Measurements from ENCODE around the gene CAPSL. TPM values are rescaled to one million over a fixed set of nuclear protein-coding genes. Genes with fewer than 3 reads are reported as not detected.
"Not testable (repeated sequence)": the region's sequence is repeated elsewhere in the genome, so short reads cannot be mapped to it uniquely, and the experiment has no call there.

Gene CAPSL
- total RNA-seq (2014; rRNA removed; shearing (Covaris generic)): 3.4 and 5.1 TPM in 2 replicates

DNA sequence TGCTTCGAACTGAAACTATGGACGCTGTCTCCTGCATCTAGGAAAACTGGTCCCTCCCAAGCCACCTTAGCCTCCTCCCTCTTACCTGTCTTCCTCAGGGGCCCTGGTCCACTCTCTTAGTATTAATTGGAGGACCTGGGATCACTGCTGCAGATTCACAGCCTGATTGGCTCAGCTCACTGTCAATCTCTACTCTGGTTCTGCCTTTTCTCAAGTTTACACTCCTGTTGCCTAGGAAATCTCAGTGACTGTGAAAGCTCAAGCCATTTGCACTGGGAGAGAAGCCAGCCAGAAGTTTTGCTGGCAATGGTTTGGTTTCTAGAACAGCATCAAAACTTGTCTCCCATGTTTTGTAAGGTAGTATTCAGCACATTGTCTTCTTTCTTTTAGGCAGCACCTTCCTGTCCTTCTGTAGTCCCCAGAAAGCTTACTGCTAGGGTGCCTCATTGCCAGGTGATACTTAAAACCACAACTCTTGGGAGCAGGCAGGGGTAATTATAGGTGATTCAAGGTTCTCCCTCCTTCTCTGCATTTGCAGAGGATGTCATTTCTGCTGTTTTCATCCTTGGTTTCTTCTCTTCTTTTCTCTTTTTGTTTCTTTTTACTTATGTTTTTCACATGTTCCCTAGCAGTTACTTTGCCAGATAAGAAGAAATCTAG is at the start of gene CAPSL:
Gene CAPSL (minus strand): TSS at position 55 of the 660 bp plus-strand sequence. CDS start 17,502 bp downstream, outside the sequence.
- peak; percentile 55 for DNase-seq (ENCODE audit: low spot score)

DNA sequence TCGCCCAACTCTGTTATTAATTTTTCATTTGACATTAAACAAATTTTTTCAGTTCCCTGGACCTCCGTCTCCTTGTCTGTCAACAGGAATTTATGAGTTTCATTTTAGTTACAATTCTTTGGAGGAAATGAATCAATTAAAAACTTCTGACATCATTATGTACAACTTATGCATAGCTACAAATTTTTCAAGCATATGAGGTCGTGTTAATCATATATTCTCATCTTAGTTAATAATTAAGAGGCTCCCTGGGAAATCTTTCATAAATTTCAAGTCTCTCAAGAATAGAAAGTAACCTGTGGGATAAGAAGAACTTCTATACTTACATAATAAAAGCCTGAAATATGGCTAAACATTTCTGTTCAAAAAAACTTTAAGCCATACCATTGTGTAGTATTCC is 49.4 kb upstream of the CAPSL start:
- DNase-seq (ENCODE audit: low spot score): no peak

DNA sequence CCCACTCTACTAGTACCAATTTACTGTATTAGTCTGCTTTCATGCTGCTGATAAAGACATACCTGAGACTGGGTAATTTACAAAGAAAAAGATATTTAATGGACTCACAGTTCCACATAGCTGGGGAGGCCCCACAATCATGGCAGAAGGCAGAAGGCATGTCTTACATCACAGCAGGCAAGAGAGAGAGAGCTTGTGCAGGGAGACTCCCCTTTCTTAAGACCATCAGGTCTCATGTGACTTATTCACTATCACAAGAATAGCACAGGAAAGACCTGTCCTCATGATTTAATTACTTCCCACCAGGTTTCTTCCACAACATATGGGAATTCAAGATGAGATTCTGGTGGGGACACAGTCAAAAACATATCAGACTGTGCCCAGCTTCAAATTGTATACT is 41.3 kb upstream of the CAPSL start:
- no peak for DNase-seq (ENCODE audit: low spot score)

DNA sequence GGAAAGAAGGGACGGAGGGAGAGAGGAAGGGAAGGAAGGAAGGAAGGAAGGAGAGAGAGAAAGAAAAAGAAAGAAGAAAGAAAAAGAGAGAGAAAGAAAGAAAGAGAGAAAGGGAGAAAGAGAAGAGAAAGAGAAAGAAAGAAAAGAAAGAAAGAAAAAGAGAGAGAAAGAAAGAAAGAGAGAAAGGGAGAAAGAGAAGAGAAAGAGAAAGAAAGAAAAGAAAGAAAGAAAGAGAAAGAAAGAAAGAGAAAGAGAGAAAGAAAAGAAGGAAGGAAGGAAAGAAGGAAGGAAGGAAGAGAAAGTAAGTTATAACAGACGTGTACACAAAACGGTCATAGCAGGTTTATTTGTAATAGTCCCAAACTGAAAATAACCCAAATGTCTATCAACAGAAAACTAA is 38.4 kb upstream of the CAPSL start:
- not testable (repeated sequence) for DNase-seq (ENCODE audit: low spot score)

DNA sequence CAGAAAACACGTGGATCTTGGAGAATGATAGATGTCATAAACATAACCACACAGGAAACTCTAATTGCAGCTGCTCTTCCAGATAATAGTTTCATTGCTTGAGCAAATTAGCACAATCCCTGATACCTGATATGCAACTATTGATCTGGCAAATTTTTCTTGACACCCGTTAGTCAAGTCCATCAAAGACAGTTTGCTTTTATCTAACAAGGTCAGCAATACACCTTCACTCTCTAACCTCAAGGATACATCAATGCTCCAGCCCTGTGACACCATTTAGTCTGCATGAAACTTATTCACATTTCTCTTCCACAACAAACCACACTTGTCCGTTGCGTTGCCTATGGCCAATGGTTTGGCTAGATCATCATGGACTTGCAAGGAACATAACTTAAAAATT is 36.1 kb upstream of the CAPSL start:
- DNase-seq (ENCODE audit: low spot score): no peak

DNA sequence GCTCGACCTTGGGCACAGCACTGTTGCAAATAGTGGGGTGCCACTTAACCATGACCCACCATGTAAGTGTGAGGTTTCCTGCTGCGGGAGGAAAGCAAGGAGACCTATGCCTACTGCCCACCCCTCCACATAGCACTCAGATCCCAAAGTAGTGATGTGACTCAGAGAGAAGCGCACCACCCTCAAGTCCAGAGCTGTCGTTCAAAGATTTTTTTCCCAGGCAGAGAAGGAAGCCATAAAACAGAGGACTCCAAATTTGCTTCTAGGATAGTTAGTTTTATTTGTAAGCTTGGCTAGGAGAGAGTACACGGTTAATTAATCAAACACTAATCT is 33.4 kb upstream of the CAPSL start:
- no peak for DNase-seq (ENCODE audit: low spot score)

DNA sequence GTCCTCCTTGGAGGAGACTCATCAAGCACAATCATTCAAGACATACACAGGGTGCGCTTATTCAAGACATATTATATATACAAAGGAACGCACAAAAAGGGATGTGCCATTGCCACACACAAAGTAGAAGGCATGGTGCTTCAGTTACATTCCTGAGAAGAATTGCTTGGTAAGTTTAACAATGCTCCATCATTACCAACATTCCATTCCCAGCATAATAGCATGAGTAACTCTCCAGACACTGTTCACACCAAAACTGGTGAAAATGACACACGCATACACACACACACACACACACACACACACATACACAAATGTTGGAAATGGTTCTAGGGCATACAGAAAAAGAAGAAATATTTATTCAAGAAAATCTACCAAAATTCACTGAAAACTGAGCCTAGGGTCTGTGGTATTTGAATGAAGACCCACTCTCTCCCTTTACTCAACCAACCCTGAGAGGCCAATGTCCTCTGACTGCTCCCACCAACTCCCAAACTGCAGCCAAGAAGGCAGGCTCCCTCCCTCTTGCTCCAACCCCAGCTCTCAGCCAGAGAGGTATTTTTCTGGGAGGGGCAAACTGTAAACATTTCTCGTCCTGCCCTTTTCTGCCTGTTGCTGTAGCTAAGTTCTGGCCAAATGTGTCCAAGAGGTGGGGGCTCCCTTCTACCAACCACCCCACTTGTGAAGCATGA is 32.9 kb upstream of the CAPSL start:
- no peak for DNase-seq (ENCODE audit: low spot score)

DNA sequence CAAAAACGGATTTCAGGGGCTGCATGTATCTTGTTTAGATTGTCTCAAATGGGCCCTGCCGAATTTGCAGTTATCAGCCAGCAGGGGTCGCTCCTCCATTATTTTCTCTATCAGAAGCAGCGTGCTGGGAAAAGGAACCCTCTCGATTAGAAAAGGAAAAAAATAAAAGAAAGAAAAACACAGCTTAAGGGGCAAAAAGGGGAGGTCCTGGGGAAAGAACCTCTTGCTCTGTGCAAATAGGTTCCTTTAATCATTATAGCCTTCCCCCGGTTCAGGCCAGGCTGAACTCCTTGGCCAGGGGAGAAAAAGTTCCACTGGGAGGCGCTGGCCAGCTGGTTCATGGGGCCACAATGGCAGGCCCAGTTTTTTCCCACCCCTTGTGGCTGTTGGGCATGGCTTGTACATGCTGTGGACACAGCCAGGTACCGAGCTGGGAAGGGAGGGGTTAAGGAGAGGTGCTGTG is 25.0 kb upstream of the CAPSL start:
- peak; percentile 26 for DNase-seq (ENCODE audit: low spot score)

DNA sequence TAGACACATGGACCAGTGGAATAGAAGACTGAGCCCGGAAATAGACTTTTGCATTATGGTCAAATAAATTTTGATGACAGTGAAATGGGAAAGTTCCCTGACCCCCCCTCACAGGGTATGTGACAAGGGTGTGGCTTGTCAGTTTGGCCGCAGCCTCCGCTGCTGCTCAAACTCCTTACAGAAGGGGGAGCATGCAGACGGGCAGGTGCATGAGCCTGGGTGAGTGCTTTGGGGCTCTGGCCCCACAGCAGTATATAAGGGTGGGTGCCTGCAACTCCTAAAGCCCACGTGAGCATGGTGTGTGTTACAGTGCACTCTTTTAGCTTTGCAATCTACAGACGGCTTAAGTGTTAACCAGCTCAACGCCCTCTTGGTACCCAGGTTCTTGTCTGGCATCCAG is 21.9 kb upstream of the CAPSL start:
- DNase-seq (ENCODE audit: low spot score): no peak

DNA sequence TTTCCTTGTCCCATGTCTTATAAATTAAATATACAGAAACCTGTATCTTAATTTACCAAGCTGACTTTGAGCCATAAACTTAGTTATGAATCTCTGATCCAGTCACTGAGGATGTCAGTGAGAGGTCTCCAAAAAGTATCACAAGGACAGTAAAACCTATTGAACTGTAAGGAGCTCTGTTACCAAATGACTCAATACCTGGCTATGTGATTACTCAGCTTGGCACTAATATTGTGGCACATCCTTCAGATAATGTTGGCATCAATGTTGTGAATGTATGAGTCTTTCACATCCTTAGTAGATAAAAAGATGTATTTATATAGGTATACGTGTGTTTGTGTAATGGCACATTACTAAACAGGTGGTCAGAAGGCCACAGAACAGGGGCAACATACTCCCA is 18.0 kb upstream of the CAPSL start:
- peak; percentile 11 for DNase-seq (ENCODE audit: low spot score)

DNA sequence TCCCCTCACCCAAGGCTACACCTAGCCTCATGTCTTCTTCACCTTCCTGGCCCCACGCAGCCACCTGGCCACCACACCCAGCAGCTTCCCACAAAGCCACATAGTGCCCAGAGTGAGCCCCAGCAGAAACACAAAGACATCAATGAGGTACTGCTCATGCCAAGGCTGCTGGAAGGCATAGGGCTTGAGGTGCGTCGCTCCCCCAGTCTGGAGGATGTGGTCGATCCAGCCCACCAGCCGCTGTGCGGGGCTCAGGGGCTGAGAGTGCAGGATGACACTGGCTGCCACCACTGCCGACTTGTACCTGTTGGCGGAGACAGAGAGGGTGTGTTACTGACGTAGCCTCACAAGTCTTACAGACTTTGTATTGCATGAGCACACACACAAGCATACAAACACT is 15.8 kb upstream of the CAPSL start:
- DNase-seq (ENCODE audit: low spot score): no peak

DNA sequence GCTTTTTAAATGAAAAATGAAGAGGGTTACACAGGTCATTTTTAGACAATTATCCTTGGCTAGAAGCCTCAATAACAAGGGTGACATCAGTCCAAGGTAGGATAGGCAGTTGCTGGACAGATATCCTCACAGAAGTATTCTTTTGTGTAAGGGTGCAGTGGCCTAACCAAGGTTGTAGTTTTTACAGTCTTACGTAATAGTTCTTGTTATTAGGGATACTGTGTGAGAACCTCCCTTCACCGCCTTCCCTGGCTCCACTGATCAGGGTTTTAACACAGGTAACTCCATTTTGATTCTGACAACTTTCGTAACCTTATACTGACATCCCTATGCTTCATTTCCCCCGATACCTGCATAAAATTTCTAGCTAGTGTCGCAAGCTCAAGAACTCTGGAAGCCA is 8.7 kb upstream of the CAPSL start:
- DNase-seq (ENCODE audit: low spot score): no peak

DNA sequence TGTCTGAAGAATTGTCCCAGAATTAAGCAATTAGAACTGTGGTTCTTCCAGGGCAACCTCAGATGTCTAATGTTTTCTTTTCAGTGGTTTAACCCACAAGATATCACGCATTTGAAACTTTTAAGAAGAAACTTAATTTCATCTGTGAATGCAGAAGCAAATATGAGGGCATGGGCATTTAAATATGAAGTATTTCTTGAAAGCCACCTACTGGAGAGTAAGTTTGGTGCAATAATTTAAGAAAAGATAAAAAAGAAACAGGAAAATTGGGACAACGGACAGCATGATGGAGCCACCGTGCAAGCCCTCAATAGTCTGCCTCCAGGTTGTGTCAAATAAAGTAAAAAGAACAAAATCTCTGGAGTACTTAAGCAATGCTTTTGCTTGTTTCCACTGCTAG is 1.2 kb upstream of the CAPSL start:
- no peak for DNase-seq (ENCODE audit: low spot score)

DNA sequence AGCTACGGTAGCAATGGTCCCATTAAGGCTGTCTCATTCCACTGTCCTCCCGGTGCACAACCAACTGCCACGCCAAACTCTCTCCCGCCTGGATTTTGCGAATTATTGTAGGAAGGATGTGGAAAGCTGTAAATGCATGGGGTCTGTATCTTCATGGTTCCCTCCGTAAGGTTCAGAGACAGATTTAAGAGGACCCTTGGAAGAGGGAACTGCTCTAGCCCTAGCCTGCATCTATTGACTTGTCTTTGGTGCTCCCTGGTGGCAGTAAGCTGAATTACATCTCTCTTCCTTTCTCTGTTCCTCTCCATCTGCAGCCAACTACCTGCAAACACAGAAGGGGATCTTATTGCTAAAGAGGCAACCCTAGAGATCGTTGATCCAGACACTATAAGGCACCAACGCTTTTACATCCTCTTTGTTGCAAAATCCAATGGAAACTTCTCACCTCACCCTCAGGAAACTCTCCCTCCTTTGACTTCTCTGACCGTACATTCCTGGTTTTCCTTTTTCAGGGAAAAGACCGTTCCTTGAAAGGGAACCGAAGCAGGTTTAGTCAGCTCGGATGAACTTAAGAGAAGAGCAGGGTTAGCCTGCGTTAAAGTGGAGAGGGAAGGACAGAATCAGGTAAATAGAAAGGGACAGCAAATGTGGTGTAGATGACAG is 11.9 kb downstream of the CAPSL start:
- peak; percentile 66 for DNase-seq (ENCODE audit: low spot score)

DNA sequence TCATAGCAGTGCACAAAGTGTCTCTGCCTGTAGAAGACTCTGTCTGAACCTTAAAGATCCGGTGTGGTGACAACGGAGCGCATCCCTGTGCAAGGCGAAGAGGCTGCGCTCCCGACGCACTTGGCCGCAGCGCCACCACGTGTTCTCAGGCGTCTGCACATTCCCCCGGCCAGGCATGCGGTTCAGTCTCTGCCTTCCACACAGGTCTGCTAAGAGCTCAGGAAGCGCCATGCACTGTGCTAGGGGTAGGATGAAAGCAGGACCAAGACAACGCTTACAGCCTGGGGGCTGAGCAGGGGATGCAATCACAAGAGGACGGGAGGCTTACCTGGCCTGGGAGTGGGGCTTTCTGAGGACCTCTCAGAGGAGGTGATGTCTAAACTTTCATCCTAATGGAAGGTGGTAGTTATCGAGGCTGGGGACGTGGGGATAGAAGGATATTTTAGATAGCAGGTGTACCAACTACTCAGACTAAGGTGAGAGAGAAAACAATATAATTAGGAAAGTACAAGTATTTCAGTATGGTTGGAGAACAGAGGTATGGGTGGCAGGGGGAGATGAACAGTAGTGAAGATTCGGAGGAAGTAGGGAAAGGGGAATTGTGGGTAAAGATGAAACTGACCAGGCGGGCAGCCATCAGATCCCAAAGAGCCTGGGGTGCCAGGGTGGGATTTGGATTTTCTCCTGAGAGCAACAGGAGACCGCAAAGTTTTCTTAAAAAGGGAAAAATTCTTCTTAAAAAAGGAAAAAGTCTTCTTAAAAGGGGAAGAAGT is 13.3 kb downstream of the CAPSL start:
- peak; percentile 73 for DNase-seq (ENCODE audit: low spot score)

DNA sequence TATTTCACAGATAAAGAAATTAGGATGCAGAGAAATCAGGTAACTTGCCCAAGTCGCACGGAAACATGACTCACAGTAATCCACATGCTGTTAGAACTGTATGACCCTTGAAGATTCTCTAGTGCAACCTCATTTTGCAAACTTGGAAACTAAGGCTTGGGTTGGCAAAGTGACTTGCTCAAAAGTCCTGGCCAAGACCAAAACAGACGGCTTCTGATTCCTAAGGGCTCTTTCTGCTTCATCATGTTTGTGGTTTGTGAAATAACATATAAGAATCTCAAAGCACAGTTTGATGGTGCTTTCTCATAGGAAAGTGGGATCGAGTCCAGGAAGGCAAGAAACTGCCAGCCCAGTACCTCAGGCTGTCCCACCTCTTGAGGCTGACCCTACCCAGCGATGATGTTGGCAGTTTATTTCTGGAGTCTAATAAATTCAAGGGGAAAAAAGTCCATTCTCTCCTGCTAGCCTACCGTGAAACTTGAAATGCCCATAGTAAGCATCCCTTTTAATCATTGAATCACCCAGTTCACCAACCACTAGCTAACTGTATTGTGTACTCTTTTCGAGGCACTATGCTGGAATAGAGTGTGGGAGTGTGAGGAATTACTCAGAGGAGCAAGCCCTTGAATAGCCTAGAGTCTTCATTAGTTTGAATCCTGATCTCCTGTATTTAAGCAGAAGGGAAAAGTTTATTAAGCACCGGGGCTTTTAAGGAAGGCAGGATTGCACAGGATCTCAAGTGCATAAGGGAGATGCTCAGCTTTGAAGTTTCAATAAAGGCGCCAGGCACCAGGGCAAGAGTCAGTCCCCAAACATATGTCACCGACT is 14.1 kb downstream of the CAPSL start:
- peak; percentile 72 for DNase-seq (ENCODE audit: low spot score)

DNA sequence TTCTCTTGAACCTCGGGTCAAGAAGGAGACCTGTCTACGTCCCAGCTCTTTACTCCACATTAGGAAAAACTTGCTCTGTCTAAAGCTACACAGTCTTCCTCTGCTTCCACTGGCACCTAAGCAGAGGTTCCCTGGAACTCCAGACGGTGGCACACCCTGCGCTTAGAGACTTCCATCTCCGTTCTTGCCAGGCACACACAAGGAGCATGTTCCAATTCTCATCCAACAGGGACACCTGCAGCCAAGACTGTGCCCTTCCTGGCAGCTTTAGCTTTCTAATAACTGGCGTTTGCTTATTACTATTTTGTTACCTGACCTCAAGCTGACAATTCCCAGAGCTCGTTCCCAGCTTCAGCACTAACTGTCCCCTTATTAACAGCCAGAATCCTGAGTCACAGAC is 16.0 kb downstream of the CAPSL start:
- peak; percentile 22 for DNase-seq (ENCODE audit: low spot score)

DNA sequence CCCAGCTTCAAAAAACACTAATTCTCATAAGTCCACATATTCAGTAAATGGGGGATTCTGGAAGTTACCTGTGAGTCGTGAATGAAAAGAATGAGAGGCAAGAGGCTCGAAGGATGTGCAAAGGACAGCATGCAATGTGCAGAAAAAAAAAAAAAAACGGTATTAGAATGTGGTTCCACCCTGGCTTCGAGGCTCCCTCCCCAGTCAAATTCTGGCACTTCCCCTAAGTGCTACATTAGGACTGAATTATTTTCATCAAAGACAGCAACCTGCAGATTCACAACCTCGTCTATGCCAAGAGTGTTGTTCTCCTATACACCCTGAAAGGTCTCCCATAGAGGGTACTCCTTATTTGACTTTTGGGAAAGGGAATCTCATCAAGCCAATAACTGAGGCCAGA is 16.5 kb downstream of the CAPSL start:
- DNase-seq (ENCODE audit: low spot score): no peak

DNA sequence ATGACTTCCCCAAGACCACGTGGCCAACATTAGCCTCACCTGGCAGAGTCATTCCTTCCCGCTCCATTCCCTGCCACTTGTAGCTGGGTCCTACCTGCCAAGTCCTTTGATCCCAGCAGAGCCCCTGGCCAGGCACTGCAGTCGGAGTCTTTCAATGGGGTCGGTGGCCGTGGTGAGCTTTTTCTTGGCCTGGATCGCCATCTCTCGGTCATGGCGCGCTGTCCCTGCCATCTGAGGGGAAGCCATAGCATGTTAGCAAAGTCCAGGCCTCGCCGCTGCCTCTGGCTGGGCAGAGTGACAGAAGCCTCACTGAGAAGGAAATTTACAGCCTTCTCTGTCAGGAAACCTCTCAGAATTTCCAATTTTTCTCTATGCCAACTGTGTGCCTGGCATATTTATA is 17.5 kb downstream of the CAPSL start:
- no peak for DNase-seq (ENCODE audit: low spot score)

DNA sequence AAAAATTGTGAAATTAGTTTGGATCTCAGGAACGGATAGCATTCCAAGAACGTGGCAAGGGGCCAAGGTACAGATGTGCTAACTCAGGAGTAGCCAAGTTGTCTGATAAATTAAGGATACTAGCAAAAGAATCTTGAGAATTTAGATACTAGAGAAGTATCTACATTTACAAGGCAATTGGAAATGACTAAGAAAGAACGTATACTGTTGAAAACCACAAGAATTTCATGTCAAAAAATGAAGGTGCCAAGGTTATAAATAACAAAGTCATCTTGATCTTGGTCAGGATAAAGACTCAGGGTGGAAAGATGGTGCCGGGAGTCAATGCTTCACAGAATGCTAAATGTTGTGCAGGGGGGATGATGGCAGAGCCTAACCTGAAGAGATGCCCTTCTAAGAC is 19.2 kb downstream of the CAPSL start:
- DNase-seq (ENCODE audit: low spot score): peak; percentile 91

DNA sequence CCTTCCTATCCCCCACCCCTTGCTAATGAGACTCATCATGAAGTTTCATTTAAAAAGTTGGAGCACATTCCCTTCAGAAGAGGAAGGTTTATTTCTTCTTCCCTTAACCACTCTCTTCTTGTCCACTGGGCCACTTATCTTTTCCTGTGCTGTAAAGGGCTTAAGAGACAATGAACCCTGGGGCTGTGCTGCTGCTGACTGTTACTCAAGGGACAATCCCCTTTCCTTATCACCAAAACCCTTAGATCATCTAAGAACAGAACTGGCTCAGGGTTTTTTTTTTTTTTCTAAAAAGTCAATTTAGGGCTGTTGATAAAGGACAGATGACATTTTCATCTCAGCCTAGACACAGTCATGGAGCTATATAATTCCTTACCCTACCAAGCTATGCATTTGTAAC is 29.6 kb downstream of the CAPSL start:
- DNase-seq (ENCODE audit: low spot score): peak; percentile 26

Measured in A172 (cell line).